Peyer's patch (tissue), 4 donors: ENCODE measurements around the gene PSMC3. TPM values are rescaled to one million over a fixed set of nuclear protein-coding genes. Genes with fewer than 3 reads are reported as not detected.
A peak's percentile ranks its signal among the peaks of the same experiment; 100 is the strongest.

Experiments
- DNase-seq, 3 donors: peaks; one replicate each; pipeline ENCODE4 v3.0.0-alpha.2; 2017 to 2019
- H3K27ac ChIP-seq, 4 donors: fragments of 200-600 bp; sonication (generic); one replicate each; pipeline ENCODE4 v1.5.1; 2016 to 2019
- H3K27me3 ChIP-seq, 2 donors: fragments of 200-600 bp; sonication (generic); one replicate each; pipeline ENCODE4 v1.5.1; 2019
- H3K36me3 ChIP-seq, 3 donors: fragments of 200-600 bp; sonication (generic); one replicate each; pipeline ENCODE4 v1.5.1; 2016 to 2019
- H3K4me1 ChIP-seq, 4 donors: fragments of 200-600 bp; sonication (generic); one replicate each; pipeline ENCODE4 v1.5.1; 2016 to 2019
- H3K4me3 ChIP-seq, 4 donors: fragments of 200-600 bp; sonication (generic); 1 replicate in 3 of 4; 2 replicates in 1 of 4; pipeline ENCODE4 v1.5.1; 2016 to 2019; ENCODE audit warnings: mild to moderate bottlenecking in 1 of 4
- H3K9me3 ChIP-seq, 4 donors: fragments of 200-600 bp; sonication (generic); one replicate each; pipeline ENCODE4 v1.5.1; 2016 to 2019; ENCODE audit warnings: mild to moderate bottlenecking in 1 of 4
- POLR2A ChIP-seq, 2 donors: fragments of 450-650 bp; IDR thresholded peaks; one replicate each; pipeline ENCODE4 v1.5.1; 2017; ENCODE audit warnings: antibody characterized with exemption in 2 of 2, mild to moderate bottlenecking in 2 of 2, moderate library complexity in 2 of 2
- total RNA-seq, 4 donors: library from RNA; depleted of rRNA; stranded (reverse); fragments of >200 nt; gene quantifications; one replicate each; pipeline ENCODE4 v1.1.0, GENCODE V29; 2016
- TF ChIP-seq, protein P1 (sequence below), 6 experiments: fragments of 450-650 bp in 4 of 6; fragments of 200-600 bp in 2 of 6; sonication (generic) in 1 of 6; IDR thresholded peaks; one replicate each; pipeline ENCODE4 v1.5.1; 2017 to 2019; ENCODE audit warnings: antibody characterized with exemption in 6 of 6, mild to moderate bottlenecking in 3 of 6, moderate library complexity in 1 of 6

The PSMC3 gene
- total RNA-seq, 4 donors from 2014 or later = 47.6 to 121 (median 70.9) TPM

GRCh38 chr11:47415949-47416472, 10.2 kb downstream of the PSMC3 start:
- Histone ChIP-seq H3K36me3 (peaks cover 0 to 65% (median 0%) of the 10 kb centered on the region in 3 donors), H3K4me1 (peaks cover 0 to 14% (median 0%) of the 10 kb centered on the region in 4 donors), H3K4me3 (no peak overlapping the region), H3K27me3 (no peaks in the 10 kb centered on the region), H3K9me3 (no peaks in the 10 kb centered on the region), H3K27ac (peak overlapping the region; percentile 56 to 84 (median 69))
- TF ChIP-seq POLR2A (IDR thresholded peaks at IDR 0.05) = no peak
- TF ChIP-seq, protein P1, sequence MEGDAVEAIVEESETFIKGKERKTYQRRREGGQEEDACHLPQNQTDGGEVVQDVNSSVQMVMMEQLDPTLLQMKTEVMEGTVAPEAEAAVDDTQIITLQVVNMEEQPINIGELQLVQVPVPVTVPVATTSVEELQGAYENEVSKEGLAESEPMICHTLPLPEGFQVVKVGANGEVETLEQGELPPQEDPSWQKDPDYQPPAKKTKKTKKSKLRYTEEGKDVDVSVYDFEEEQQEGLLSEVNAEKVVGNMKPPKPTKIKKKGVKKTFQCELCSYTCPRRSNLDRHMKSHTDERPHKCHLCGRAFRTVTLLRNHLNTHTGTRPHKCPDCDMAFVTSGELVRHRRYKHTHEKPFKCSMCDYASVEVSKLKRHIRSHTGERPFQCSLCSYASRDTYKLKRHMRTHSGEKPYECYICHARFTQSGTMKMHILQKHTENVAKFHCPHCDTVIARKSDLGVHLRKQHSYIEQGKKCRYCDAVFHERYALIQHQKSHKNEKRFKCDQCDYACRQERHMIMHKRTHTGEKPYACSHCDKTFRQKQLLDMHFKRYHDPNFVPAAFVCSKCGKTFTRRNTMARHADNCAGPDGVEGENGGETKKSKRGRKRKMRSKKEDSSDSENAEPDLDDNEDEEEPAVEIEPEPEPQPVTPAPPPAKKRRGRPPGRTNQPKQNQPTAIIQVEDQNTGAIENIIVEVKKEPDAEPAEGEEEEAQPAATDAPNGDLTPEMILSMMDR (IDR thresholded peaks at IDR 0.05) = no peak
- DNase-seq = peak in 1 of 3 donors; percentile 78

DNA sequence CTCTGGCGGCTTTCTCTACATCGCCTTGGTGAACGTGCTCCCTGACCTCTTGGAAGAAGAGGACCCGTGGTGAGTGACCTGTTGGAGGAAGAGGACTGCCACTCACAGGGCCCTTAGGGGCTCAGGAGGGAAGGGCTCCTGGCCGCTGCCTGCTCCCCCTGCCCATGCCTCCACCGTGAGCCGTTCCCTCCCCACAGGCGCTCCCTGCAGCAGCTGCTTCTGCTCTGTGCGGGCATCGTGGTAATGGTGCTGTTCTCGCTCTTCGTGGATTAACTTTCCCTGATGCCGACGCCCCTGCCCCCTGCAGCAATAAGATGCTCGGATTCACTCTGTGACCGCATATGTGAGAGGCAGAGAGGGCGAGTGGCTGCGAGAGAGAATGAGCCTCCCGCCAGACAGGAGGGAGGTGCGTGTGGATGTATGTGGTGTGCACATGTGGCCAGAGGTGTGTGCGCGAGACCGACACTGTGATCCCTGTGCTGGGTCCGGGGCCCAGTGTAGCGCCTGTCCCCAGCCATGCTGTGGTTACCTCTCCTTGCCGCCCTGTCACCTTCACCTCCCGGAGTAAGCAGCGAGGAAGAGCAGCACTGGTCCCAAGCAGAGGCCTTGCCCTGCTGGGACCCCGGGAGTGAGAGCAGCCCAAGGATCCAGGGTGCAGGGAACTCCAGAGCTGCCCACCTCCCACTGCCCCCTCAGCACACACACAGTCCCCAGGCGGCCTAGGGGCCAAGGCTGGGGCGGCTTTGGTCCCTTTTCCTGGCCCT, 11.0 kb downstream of the PSMC3 start:
- H3K4me1 ChIP-seq = peaks cover 0 to 17% (median 0%) of the 10 kb centered on the region in 4 donors
- no peaks in the 10 kb centered on the region for H3K9me3 ChIP-seq
- DNase-seq = no peak
- H3K27ac ChIP-seq = peak overlapping the region; percentile 56 to 84 (median 69)
- no peak for TF ChIP-seq POLR2A (IDR thresholded peaks at IDR 0.05)
- TF ChIP-seq, protein P1 (IDR thresholded peaks at IDR 0.05) = no peak
- peaks cover 0 to 58% (median 0%) of the 10 kb centered on the region in 3 donors for H3K36me3 ChIP-seq
- H3K4me3 ChIP-seq = no peak overlapping the region
- H3K27me3 ChIP-seq = no peaks in the 10 kb centered on the region

DNA sequence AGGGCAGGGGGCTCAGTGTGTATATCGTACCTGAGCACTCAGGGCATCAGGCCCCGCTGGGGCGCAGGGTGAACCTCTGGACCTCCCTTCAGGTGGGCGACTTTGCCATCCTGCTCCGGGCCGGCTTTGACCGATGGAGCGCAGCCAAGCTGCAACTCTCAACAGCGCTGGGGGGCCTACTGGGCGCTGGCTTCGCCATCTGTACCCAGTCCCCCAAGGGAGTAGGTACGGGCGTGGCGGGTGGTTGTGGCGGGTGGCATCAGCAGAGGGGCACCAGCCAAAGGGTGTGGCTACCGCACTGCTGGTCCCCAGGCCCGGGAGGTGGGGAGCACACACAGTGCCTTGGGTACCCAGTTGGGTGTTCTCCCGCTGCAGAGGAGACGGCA, 11.6 kb downstream of the PSMC3 start:
- H3K36me3 ChIP-seq = peaks cover 0 to 52% (median 0%) of the 10 kb centered on the region in 3 donors
- H3K27ac ChIP-seq = peak overlapping the region in 2 of 4 donors; percentile 5 to 25
- no peaks in the 10 kb centered on the region for H3K27me3 ChIP-seq
- H3K4me1 ChIP-seq = peaks cover 0 to 23% (median 0%) of the 10 kb centered on the region in 4 donors
- no peaks in the 10 kb centered on the region for H3K9me3 ChIP-seq
- no peak overlapping the region for H3K4me3 ChIP-seq
- TF ChIP-seq, protein P1 (IDR thresholded peaks at IDR 0.05) = no peak
- no peak for TF ChIP-seq POLR2A (IDR thresholded peaks at IDR 0.05)
- no peak for DNase-seq

DNA sequence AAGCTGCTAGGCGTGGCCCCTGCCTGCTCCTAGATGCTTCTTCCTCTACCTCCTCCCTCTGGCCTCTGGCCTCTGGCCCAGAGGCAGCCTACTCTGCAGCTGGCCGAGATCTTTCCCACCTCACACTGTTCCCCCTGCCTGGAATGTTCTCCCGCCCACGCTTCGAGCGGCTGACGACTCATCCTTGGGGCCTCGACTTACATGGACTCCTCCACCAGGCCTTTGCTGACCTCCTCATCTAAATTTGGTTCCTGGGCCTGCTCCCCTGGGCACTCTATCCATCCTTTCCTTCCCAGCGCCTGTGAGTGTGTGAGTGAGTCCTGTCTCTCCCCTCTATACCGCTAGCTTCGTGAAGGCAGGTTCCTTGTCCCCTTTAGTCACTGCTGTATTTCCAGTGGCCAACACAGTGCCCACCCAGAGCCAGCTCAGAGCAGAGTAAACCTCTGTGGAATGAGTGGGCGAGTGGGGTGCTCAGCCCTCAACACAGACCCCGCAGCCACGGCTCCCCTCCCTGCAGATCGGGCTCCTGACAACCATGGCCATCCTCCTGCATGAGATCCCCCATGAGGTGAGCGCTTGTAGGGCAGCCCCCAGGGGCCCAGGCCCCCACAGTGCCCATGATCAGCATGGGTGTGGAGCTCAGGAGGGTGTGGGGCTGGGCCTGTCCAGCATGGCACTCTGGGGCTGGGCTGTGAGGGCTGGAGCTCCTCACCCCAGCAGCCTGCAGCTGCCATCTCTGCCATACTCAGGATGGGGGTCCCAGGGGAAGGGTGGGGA, 12.1 kb downstream of the PSMC3 start:
- Histone ChIP-seq H3K4me3 (no peak overlapping the region), H3K27me3 (no peaks in the 10 kb centered on the region), H3K9me3 (no peaks in the 10 kb centered on the region), H3K36me3 (peaks cover 0 to 48% (median 0%) of the 10 kb centered on the region in 3 donors), H3K27ac (peak overlapping the region in 1 of 4 donors; percentile 25), H3K4me1 (peaks cover 0 to 28% (median under 1%) of the 10 kb centered on the region in 4 donors)
- TF ChIP-seq POLR2A (IDR thresholded peaks at IDR 0.05) = no peak
- TF ChIP-seq, protein P1 (IDR thresholded peaks at IDR 0.05) = no peak
- no peak for DNase-seq

DNA sequence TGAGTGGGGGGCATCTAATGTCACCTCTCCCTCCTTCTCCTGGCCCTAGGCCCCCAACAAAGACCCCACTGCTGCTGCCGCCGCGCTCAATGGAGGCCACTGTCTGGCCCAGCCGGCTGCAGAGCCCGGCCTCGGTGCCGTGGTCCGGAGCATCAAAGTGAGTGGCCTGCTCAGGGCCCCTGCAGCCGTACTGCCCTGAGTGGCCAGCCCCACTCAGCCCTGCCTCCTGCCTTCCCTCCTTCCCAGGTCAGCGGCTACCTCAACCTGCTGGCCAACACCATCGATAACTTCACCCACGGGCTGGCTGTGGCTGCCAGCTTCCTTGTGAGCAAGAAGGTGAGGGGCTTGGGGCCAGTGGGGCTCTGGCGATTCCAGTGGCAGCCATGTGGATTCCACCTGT, 12.9 kb downstream of the PSMC3 start:
- TF ChIP-seq, protein P1 (IDR thresholded peaks at IDR 0.05) = no peak
- no peak for TF ChIP-seq POLR2A (IDR thresholded peaks at IDR 0.05)
- H3K9me3 ChIP-seq = no peaks in the 10 kb centered on the region
- DNase-seq = no peak
- H3K4me3 ChIP-seq = no peak overlapping the region
- peaks cover 0 to 32% (median 3%) of the 10 kb centered on the region in 4 donors for H3K4me1 ChIP-seq
- no peaks in the 10 kb centered on the region for H3K27me3 ChIP-seq
- no peak overlapping the region for H3K27ac ChIP-seq
- peaks cover 0 to 41% (median 0%) of the 10 kb centered on the region in 3 donors for H3K36me3 ChIP-seq
